HepG2 (cell line): Measurements from ENCODE around the gene FCGBP. TPM values are rescaled to one million over a fixed set of nuclear protein-coding genes. Genes with fewer than 3 reads are reported as not detected.

ENCODE experiments used
- GZF1 ChIP-seq: sonication (generic); formaldehyde crosslinking; IDR thresholded peaks from 2 replicates; pipeline ENCODE4 v1.5.1; 2020; ENCODE audit warnings: mild to moderate bottlenecking, missing genetic modification reagents
- HOXA7 ChIP-seq: sonication (generic); formaldehyde crosslinking; IDR thresholded peaks from 2 replicates; pipeline ENCODE4 v1.8.1; 2022; ENCODE audit warnings: mild to moderate bottlenecking, missing genetic modification reagents, moderate library complexity
- MZF1 ChIP-seq: sonication (generic); formaldehyde crosslinking; IDR thresholded peaks from 2 replicates; pipeline ENCODE4 v1.8.1; 2023; ENCODE audit warnings: mild to moderate bottlenecking, missing genetic modification reagents, borderline replicate concordance
- NFIC ChIP-seq: IDR thresholded peaks from 2 replicates; pipeline ENCODE4 v1.6.1; 2012; ENCODE audit warnings: mild to moderate bottlenecking, low read length, inconsistent platforms
- NFYB ChIP-seq: sonication (generic); formaldehyde crosslinking; IDR thresholded peaks from 2 replicates; pipeline ENCODE4 v1.4.0; 2020; ENCODE audit warnings: missing genetic modification reagents
- RFX3 ChIP-seq: IDR thresholded peaks from 2 replicates; pipeline ENCODE4 v1.6.1; 2016; ENCODE audit warnings: missing biosample characterization, missing genetic modification reagents
- SP1 ChIP-seq, 2 experiments: fragments of 450-650 bp in 1 of 2; sonication (generic) in 1 of 2; formaldehyde crosslinking in 1 of 2; IDR thresholded peaks; 2 replicates each; pipeline versions ENCODE4 v1.4.0 to v1.6.1; 2016 to 2020; ENCODE audit warnings: missing genetic modification reagents in 1 of 2
- TEAD3 ChIP-seq: optimal IDR thresholded peaks from 2 replicates; pipeline ENCODE3; 2016; ENCODE audit warnings: borderline replicate concordance
- YEATS4 ChIP-seq: sonication (generic); formaldehyde crosslinking; IDR thresholded peaks from 2 replicates; pipeline ENCODE4 v1.4.0; 2020; ENCODE audit warnings: missing genetic modification reagents, borderline replicate concordance
- ZBTB49 ChIP-seq: sonication (generic); formaldehyde crosslinking; IDR thresholded peaks from 2 replicates; pipeline ENCODE4 v1.4.0; 2020; ENCODE audit warnings: missing genetic modification reagents, borderline replicate concordance
- ZBTB7A ChIP-seq: sonication (generic); formaldehyde crosslinking; IDR thresholded peaks from 2 replicates; pipeline ENCODE4 v1.8.0; 2022; ENCODE audit warnings: mild to moderate bottlenecking, missing genetic modification reagents
- ZC3H4 ChIP-seq: sonication (generic); formaldehyde crosslinking; IDR thresholded peaks from 2 replicates; pipeline ENCODE4 v1.4.0; 2020; ENCODE audit warnings: missing genetic modification reagents, borderline replicate concordance
- ZFX ChIP-seq: sonication (generic); formaldehyde crosslinking; IDR thresholded peaks from 2 replicates; pipeline ENCODE4 v1.4.0; 2020; ENCODE audit warnings: mild to moderate bottlenecking, low read depth, missing genetic modification reagents, moderate library complexity
- ZNF276 ChIP-seq: sonication (generic); formaldehyde crosslinking; IDR thresholded peaks from 2 replicates; pipeline ENCODE4 v1.4.0; 2020; ENCODE audit warnings: mild to moderate bottlenecking, low read depth, missing genetic modification reagents
- ZNF496 ChIP-seq: sonication (generic); formaldehyde crosslinking; IDR thresholded peaks from 2 replicates; pipeline ENCODE4 v1.8.1; 2023; ENCODE audit warnings: mild to moderate bottlenecking, moderate library complexity, missing genetic modification reagents; ENCODE audit not compliant: insufficient replicate concordance
- ZNF589 ChIP-seq: sonication (generic); formaldehyde crosslinking; conservative IDR thresholded peaks from 2 replicates; pipeline ENCODE4 v1.8.0; 2022; ENCODE audit warnings: mild to moderate bottlenecking, moderate library complexity, missing genetic modification reagents
- polyA plus RNA-seq, 8 experiments: library from polyadenylated mRNA; depleted of rRNA in 3 of 8; stranded (reverse) in 7 of 8; unstranded in 1 of 8; fragments of >200 nt; fragmentation: Illumina TruSeq in 4 of 8; extraction: Trizol in 4 of 8; gene quantifications; 2 replicates each; pipeline versions ENCODE4 v1.2.1 to v1.2.3, GENCODE V29; 2011 to 2016; ENCODE audit warnings: low read depth in 4 of 8, missing spikeins in 1 of 8, mixed read lengths in 1 of 8; ENCODE audit not compliant: insufficient read depth in 1 of 8
- total RNA-seq, 5 experiments: library from RNA; depleted of rRNA; stranded (reverse); fragments of >200 nt; fragmentation: Illumina TruSeq; extraction: Trizol; gene quantifications; 2 replicates each; pipeline ENCODE4 v1.2.3, GENCODE V29; 2016; ENCODE audit warnings: low read depth in 1 of 5
- TF ChIP-seq, protein P1 (sequence below): sonication (generic); formaldehyde crosslinking; IDR thresholded peaks from 2 replicates; pipeline ENCODE4 v1.4.0; 2020; ENCODE audit warnings: low read depth, mild to moderate bottlenecking, missing genetic modification reagents
- TF ChIP-seq, protein P2 (sequence below): sonication (generic); formaldehyde crosslinking; IDR thresholded peaks from 2 replicates; pipeline ENCODE4 v1.4.0; 2020; ENCODE audit warnings: missing genetic modification reagents
- TF ChIP-seq, protein P3 (sequence below): sonication (generic); formaldehyde crosslinking; IDR thresholded peaks from 2 replicates; pipeline ENCODE4 v1.5.0; 2020; ENCODE audit warnings: mild to moderate bottlenecking, missing genetic modification reagents, moderate library complexity

FCGBP gene
- total and polyA plus RNA-seq, 2 of the 13 experiments (the other 11 are each of a cell fraction or from before 2014, with no cell fraction given) = 1.3 to 7.0 TPM

- TF ChIP-seq HOXA7 (CRISPR knock-in tag) (no peak), ZFX (CRISPR knock-in tag) (peak; percentile 94), GZF1 (no peak), NFYB (CRISPR knock-in tag) (peak; percentile 76), YEATS4 (peak; percentile 91; the same call in 1 of the 2 replicates), ZNF496 (CRISPR knock-in tag) (no peak), ZNF276 (CRISPR knock-in tag) (peak; percentile 59; the same call in 1 of the 2 replicates), ZBTB7A (no peak), SP1 (IDR thresholded peaks at IDR 0.05) (no peak), SP1 (CRISPR knock-in tag; IDR thresholded peaks at IDR 0.05) (peak; percentile 87), MZF1 (CRISPR knock-in tag) (no peak), TEAD3 (CRISPR knock-in tag) (peak; percentile 85), RFX3 (CRISPR knock-in tag) (no peak), ZNF589 (no peak), ZBTB49 (CRISPR knock-in tag) (peak; percentile 42; the same call in 1 of the 2 replicates), ZC3H4 (CRISPR knock-in tag) (no peak), NFIC (no peak)
- TF ChIP-seq, protein P1, sequence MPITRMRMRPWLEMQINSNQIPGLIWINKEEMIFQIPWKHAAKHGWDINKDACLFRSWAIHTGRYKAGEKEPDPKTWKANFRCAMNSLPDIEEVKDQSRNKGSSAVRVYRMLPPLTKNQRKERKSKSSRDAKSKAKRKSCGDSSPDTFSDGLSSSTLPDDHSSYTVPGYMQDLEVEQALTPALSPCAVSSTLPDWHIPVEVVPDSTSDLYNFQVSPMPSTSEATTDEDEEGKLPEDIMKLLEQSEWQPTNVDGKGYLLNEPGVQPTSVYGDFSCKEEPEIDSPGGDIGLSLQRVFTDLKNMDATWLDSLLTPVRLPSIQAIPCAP (CRISPR knock-in tag) = no peak
- TF ChIP-seq, protein P2, sequence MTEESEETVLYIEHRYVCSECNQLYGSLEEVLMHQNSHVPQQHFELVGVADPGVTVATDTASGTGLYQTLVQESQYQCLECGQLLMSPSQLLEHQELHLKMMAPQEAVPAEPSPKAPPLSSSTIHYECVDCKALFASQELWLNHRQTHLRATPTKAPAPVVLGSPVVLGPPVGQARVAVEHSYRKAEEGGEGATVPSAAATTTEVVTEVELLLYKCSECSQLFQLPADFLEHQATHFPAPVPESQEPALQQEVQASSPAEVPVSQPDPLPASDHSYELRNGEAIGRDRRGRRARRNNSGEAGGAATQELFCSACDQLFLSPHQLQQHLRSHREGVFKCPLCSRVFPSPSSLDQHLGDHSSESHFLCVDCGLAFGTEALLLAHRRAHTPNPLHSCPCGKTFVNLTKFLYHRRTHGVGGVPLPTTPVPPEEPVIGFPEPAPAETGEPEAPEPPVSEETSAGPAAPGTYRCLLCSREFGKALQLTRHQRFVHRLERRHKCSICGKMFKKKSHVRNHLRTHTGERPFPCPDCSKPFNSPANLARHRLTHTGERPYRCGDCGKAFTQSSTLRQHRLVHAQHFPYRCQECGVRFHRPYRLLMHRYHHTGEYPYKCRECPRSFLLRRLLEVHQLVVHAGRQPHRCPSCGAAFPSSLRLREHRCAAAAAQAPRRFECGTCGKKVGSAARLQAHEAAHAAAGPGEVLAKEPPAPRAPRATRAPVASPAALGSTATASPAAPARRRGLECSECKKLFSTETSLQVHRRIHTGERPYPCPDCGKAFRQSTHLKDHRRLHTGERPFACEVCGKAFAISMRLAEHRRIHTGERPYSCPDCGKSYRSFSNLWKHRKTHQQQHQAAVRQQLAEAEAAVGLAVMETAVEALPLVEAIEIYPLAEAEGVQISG (CRISPR knock-in tag) = peak; percentile 94
- TF ChIP-seq, protein P3, sequence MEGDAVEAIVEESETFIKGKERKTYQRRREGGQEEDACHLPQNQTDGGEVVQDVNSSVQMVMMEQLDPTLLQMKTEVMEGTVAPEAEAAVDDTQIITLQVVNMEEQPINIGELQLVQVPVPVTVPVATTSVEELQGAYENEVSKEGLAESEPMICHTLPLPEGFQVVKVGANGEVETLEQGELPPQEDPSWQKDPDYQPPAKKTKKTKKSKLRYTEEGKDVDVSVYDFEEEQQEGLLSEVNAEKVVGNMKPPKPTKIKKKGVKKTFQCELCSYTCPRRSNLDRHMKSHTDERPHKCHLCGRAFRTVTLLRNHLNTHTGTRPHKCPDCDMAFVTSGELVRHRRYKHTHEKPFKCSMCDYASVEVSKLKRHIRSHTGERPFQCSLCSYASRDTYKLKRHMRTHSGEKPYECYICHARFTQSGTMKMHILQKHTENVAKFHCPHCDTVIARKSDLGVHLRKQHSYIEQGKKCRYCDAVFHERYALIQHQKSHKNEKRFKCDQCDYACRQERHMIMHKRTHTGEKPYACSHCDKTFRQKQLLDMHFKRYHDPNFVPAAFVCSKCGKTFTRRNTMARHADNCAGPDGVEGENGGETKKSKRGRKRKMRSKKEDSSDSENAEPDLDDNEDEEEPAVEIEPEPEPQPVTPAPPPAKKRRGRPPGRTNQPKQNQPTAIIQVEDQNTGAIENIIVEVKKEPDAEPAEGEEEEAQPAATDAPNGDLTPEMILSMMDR (CRISPR knock-in tag) = peak; percentile 100
Measured at GRCh38 chr19:39970675-39971379, 36.4 kb upstream of the FCGBP start, which contains the start of gene PSMC4 (continued).
